NCI-H226 (cell line): Measurements from ENCODE around the gene PLCB1.
"Not testable (repeated sequence)": the region's sequence is repeated elsewhere in the genome, so short reads cannot be mapped to it uniquely, and the experiment has no call there.

Experiments
- DNase-seq: peaks from one replicate; pipeline ENCODE4 v3.0.0-alpha.2; 2015

The PLCB1 gene

DNA sequence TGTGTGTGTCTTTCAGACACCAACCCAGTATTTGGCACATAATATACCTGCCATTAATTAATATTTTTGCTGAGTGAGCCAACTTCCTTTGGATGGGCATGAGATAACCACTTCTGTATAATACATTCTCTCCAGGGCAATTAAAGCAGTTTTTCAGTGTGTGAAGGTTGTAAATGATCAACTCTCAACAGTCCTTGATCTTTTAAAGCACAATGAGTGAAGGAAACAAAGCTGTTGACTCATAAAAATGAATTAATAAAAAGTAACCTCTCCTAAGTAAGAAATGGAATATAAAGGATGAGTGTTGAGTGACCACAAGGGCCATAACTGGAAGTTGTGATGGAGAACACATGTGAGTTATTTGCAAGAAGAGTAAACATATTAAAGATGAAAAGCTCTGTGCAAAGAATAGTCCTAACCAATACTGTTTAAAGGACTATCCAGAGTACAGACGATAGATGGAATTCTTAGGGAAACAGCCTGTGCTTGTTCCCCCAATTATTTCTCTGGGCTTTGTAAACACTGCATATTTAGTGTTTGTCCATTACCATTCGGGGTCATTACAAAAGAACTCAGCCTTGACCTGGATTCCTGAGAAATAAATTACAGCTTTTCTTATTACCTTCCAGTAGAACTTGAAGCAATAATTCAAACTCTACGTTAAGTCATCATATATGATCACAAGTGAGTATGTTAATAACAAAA lies 446.2 kb downstream of the PLCB1 start:
- no peak for DNase-seq

DNA sequence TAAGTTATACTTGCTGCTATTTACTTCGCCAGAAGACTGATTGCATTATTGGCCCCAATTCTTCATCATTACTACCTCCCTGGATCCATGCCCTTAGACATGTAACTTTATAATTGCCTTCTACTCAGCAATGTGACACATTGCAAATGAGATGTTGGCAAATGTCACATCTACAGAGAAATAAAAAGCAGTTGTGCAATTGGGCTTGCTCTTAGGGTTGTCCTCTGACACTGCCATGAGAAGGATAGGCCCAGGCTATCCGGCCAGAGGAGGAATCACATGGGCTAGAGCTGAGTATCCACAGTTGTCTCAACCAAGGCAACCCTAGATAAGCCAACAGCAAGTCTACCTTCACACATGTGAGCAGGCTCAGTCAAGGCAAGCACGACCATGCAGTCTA lies 447.0 kb downstream of the PLCB1 start:
- DNase-seq = no peak

GRCh38 chr20:8581446-8582183 lies 449.5 kb downstream of the PLCB1 start:
- no peak for DNase-seq

DNA sequence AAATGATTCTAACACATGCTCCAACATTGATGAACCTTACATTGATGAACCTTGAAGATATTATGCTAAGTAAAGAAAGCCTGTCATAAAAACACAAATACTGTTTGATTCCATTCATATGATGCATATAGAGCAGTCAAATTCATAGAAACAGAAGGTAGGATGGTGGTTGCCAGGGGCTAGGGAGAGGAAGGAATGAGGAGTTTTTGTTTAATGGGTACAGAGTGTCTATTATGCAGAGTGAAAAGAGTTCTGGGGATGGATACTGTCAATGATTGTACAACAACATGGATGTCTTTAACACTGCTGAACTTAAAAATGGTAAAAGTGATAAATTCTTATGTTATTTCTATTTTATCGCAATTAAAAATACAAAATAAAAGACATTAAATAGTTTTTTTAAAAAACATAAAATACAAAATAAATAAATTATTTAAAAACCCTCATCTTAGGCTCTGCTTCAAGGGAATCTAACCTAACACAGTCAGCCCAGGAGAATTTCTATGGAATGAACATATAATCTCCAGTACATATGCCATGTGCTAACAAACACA lies 451.0 kb downstream of the PLCB1 start:
- DNase-seq = no peak

- DNase-seq = no peak
These were observed 451.5 kb downstream of the PLCB1 start for GRCh38 chr20:8583566-8584043.

DNA sequence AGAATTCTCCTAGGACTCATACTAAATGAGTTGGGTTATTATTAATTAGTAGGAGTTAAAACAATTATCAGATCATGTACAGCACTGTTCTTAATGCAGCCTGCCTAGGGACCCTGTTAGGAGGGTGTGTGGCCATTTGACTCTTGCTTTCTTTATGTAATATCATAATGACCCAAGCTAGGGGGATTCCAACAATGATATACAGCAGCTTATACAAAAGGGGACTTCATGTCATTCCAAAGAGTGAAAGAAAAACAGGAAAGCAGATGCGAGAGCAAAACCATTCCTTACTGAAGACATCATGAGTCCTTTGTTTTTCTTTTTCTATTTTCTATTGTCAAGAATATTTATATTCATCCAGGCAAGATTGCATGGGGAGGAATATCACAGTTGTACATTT lies 455.2 kb downstream of the PLCB1 start:
- DNase-seq = no peak

- DNase-seq = no peak
These were observed 455.7 kb downstream of the PLCB1 start for GRCh38 chr20:8587810-8588209.

GRCh38 chr20:8589956-8590355 lies 457.9 kb downstream of the PLCB1 start:
- DNase-seq = peak; percentile 6

DNA sequence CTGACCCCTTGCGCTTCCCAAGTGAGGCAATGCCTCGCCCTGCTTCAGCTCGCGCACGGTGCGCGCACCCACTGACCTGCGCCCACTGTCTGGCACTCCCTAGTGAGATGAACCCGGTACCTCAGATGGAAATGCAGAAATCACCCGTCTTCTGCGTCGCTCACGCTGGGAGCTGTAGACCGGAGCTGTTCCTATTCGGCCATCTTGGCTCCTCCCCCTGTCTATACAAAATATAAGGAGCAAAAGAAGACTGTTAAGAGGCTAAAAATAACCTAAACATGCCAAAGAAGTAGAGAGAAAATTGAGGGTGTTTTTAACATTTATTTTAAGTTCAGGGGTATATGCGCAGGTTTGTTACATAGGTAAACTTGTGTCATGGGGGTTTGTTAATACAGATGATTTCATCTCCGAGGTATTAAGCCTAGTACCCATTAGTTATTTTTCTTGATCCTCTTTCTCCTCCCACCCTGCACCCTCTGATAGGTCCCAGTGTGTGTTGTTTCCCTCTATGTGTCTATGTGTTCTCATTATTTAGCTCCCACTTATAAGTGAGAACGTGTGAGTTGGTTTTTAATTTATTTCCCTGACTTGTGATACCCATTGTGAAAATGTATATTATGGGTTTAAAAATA lies 469.0 kb downstream of the PLCB1 start:
- not testable (repeated sequence) for DNase-seq

GRCh38 chr20:8601542-8601912 lies 469.5 kb downstream of the PLCB1 start:
- no peak for DNase-seq

- DNase-seq = no peak
These were observed 470.5 kb downstream of the PLCB1 start for GRCh38 chr20:8602389-8603116.

DNA sequence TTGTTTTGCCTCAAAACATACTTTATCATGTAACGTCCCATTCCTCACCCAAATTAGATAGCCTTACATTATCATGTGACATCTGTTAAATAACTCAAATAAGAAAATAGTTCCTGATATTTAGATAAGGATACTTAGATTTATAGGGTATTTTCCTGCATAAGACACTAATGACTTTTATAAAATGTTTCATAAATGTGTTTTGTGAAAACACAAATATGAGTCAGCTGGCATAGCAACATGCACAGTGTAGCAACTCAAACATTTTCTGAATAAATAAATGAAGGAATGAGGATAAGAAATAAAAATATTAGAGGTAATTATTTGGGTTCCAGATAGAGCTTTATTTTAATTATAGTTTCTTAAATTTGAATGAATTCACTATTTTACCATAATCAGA lies 476.4 kb downstream of the PLCB1 start:
- no peak for DNase-seq

DNA sequence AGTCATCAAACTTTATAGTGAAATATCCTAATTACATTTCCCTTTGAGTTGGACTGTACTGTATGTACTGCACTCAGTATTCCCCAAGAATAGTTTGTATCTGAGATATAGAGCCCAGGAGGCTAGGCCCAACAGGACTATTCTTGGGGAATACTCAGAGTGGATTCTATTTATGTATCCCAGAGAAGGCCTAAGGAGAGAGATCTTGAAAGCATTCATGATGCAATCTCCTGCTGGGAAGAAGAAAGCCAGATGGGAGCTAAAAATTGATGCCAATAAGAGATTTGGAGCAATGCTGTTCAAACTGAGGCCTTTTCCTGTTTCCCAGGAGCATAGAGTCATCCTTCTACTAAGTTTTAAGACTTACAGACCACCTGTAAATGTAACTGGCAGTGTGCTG lies 484.7 kb downstream of the PLCB1 start:
- no peak for DNase-seq

- no peak for DNase-seq
These were observed 488.9 kb downstream of the PLCB1 start for GRCh38 chr20:8621001-8621400.

GRCh38 chr20:8624046-8624445 lies 492.0 kb downstream of the PLCB1 start:
- DNase-seq = no peak

DNA sequence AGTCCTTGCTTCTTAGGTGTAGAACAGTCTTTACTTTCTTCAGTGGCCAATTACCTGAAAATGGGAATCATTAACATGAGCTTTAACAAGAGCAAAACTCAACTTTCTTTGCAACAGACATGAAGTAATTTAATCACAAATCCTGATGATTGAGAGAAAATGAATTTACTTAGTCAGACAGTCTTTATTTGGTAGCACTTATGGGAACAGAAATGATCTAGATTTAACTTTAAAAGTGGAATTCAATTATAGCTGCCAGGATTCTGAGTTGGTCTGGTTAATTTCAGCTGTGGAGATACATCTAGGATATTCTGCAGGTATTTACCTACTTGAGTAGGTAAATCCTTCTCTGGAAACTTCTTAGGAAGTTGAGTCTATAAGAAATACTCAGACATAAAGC lies 492.6 kb downstream of the PLCB1 start:
- no peak for DNase-seq

GRCh38 chr20:8627340-8628004 lies 495.4 kb downstream of the PLCB1 start:
- DNase-seq = no peak

- no peak for DNase-seq
These were observed 499.2 kb downstream of the PLCB1 start for GRCh38 chr20:8631271-8631670.

DNA sequence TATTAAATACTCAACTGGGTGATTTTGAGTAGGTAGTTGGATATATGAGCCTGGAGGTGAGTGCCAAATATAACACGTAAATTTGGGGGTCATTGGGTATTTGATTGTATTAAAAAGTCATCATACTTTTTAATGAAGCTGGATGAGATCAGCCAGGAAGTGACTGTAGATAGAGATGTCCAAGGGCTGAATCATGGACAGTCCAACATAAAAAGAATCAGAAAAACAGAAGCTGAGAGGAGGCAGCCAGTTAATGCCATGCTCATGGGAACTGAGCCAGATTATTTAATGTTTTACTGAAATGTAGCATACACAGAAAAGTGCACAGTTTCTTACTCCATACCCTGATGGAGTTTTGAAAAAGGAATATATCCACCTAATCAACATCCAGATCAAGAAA lies 501.3 kb downstream of the PLCB1 start:
- peak; percentile 11 for DNase-seq

DNA sequence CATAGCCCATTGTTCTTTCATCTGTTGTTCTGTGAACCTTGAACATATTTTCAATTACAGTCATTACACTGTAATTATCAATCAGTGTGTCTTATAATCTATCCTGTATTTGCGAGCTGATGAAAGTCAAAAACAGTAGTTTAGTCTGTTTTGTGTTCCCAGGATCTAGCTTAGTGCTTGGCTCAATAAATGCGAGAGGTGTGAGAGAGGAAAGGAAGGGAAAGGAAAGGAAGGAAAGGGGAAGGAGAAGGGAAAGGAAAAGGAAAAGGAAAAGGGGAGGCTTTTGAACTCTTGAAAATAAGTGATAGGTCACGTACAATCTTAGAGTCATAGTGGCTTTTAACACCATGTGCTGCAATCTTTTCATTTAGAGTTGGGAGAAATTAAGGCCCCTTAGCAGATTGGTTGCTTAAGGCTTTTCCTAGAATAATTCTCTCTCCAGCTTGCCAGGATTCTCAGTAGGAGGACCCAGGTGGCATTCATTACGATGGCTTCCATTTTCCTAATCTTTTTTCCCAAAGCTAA lies 503.0 kb downstream of the PLCB1 start:
- DNase-seq = no peak

DNA sequence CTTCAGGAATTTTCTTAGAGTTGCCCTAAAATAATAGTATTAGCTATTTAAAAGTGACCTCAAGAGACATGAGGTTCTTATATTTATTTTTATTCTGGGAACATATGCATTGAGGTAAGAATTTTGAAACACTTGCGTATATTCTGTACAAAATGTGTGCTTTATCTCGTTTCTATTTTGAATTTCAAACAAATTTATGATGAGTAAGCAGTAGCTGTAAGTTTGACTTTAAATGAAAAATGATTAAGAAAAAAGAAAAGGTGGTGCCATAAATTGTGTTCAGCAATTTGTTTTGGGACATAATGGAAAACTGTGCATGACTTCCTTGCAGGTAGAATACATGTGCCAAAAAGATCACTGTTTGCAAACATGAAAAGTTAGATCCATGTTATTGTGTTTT lies 503.8 kb downstream of the PLCB1 start:
- DNase-seq = no peak

DNA sequence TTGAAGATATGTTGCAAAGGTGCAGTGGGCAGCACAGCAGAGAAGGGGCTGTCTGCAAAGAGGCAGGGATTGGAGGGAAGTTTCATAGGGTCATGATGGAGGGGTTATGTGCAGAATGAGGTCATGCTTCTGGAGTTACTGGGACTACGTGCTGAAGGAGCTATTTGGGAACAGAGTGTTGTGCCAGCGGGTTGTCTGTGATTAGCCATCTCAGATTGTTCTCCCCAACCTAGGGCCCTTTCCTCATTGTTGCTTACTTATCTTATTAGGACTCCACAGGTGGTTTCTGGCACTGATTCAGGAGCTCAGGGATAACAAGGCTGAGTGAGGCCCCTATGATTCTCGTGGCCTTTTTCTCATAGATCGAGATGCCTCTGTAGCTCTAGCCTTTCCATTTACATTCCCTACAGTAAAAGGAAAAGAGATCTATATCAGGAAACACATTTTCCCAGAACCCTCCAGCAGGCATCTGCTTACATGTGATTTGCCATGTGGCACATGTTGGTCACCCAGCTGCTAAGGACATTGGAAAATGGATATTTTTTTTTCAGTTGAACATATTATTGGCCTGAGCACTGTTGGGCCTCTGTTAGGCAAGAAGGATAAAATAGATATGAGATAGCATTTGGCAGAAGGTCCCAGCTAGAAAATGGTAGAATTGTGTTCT lies 507.2 kb downstream of the PLCB1 start:
- no peak for DNase-seq
